Activated B cell treated with CpG ODN at 0.5 μM for 24 hours (primary cell): ENCODE measurements around the gene ZNF277. TPM values are rescaled to one million over a fixed set of nuclear protein-coding genes. Genes with fewer than 3 reads are reported as not detected.

Experiments used
- ATAC-seq: fragments of 200-7000 bp; cut with Tn5 transposase; one replicate; pipeline ENCODE4 v1.10.0; 2021; ENCODE audit warnings: low read depth, mild to moderate bottlenecking, moderate library complexity
- CTCF ChIA-PET: fragments of 350-600 bp; sonication (Branson Sonifier 250); formaldehyde crosslinking; loops from one replicate; lab custom pipeline; 2021; ENCODE audit warnings: antibody characterized with exemption; lab: Charles Lee
- POLR2A ChIA-PET: fragments of 350-600 bp; sonication (Branson Sonifier 250); formaldehyde crosslinking; loops from one replicate; lab custom pipeline; 2021; ENCODE audit warnings: antibody characterized with exemption; lab: Charles Lee
- DNase-seq: peaks from one replicate; pipeline ENCODE4 v3.0.0; 2022
- H3K27ac Mint-ChIP-seq: one replicate; pipeline ENCODE4 v1.8.0; 2020; ENCODE audit warnings: mixed read lengths
- H3K27me3 Mint-ChIP-seq: one replicate; pipeline ENCODE4 v1.8.0; 2021; ENCODE audit warnings: mixed read lengths
- H3K36me3 Mint-ChIP-seq: one replicate; pipeline ENCODE4 v1.8.0; 2021; ENCODE audit warnings: low read depth, mixed read lengths
- H3K4me1 Mint-ChIP-seq: one replicate; pipeline ENCODE4 v1.8.0; 2021; ENCODE audit warnings: mixed read lengths
- H3K4me3 Mint-ChIP-seq: one replicate; pipeline ENCODE4 v1.8.0; 2020; ENCODE audit warnings: mild to moderate bottlenecking, mixed read lengths
- H3K9me3 Mint-ChIP-seq: one replicate; pipeline ENCODE4 v1.8.0; 2020; ENCODE audit warnings: mixed read lengths
- CTCF ChIP-seq: fragments of 200-600 bp; IDR thresholded peaks from one replicate; pipeline ENCODE4 v1.8.0; 2022; ENCODE audit warnings: antibody characterized with exemption, mild to moderate bottlenecking
- intact Hi-C: fragments of 100-400 bp; cut with micrococcal nuclease; formaldehyde crosslinking; loops from one replicate; pipeline ENCODE4 v1.15.1; 2024
- total RNA-seq: library from RNA; stranded (reverse); gene quantifications from 2 replicates; pipeline ENCODE4 v1.2.3, GENCODE V29; 2022

ZNF277 gene
- total RNA-seq, 1 donor from 2014 or later = 12.6 TPM

- H3K9me3 Mint-ChIP-seq = peaks cover 2% of the 10 kb centered on the region
- POLR2A ChIA-PET = no interaction called here
- intact Hi-C loops = no loop called here
- no peak for DNase-seq
- CTCF ChIA-PET = no interaction called here
- H3K27me3 Mint-ChIP-seq = no peaks in the 10 kb centered on the region
- no peak for ATAC-seq
- H3K4me1 Mint-ChIP-seq = peaks cover 26% of the 10 kb centered on the region
- TF ChIP-seq CTCF = no peak
- H3K36me3 Mint-ChIP-seq = peaks cover 4% of the 10 kb centered on the region
- no peak overlapping the region for H3K27ac Mint-ChIP-seq
- H3K4me3 Mint-ChIP-seq = no peak overlapping the region
Observed at GRCh38 chr7:112266141-112266540, 59.6 kb downstream of the ZNF277 start.

DNA sequence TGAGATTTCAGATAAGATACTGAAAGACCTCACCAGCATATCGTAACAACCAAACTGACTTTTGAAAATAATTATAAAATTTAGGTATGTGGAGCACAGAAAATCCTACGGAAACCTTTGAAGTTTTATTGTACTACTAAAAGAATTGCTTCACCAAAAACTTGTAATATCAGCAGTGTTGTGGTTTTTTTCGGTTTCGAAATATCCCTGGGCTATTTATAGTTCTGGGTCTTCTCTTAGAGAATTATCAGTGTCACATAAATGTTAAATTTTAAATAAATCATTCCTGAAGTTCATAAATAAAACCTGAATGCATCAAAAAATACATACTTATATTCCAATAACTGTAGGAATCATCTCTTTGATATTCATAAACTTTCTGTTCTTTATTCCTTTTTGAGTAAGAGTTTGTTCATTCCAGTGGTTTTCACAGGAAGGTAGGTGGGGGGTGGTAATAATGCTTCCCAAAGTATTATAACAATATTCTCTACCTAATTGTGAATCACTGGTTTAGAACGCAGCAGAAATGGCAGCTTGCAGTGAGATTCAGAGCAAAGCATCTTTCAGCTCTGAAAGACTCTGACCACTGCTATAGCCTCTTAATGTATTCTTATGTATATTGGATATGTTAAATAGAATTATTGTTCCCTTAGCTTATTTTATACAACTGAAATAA is 60.2 kb downstream of the ZNF277 start:
- ChIA-PET CTCF (no interaction called here), POLR2A (no interaction called here)
- Mint-ChIP-seq H3K4me3 (no peak overlapping the region), H3K27ac (no peak overlapping the region), H3K36me3 (peaks cover 3% of the 10 kb centered on the region), H3K9me3 (peaks cover 2% of the 10 kb centered on the region), H3K4me1 (peaks cover 26% of the 10 kb centered on the region), H3K27me3 (no peaks in the 10 kb centered on the region)
- intact Hi-C loops = no loop called here
- DNase-seq = no peak
- TF ChIP-seq CTCF = no peak
- no peak for ATAC-seq

GRCh38 chr7:112267944-112268691 is 61.6 kb downstream of the ZNF277 start:
- ChIA-PET POLR2A (no interaction called here), CTCF (no interaction called here)
- no peak for ATAC-seq
- peaks cover 2% of the 10 kb centered on the region for H3K9me3 Mint-ChIP-seq
- no peak overlapping the region for H3K4me3 Mint-ChIP-seq
- H3K4me1 Mint-ChIP-seq = peaks cover 24% of the 10 kb centered on the region
- DNase-seq = no peak
- intact Hi-C loops = no loop called here
- no peaks in the 10 kb centered on the region for H3K27me3 Mint-ChIP-seq
- H3K36me3 Mint-ChIP-seq = peaks cover 3% of the 10 kb centered on the region
- TF ChIP-seq CTCF = no peak
- H3K27ac Mint-ChIP-seq = no peak overlapping the region

DNA sequence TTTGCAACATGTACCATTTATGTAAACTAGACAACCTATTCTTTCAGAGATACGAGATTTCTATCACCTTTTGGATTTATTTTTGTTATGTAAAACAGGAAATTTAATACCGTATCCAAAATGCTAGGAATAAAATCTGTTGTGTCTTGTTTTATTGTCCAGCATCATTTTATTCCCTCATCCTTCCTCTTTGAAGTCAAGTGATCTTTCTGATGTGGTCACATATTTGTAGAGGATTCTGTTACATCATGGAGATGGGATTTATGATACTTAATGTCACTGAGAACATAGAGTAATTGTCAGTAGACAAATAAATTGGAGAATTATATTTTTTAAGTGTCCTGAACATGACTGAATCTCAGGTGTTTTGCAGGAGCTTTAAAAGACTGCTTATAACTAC is 64.7 kb downstream of the ZNF277 start:
- H3K27me3 Mint-ChIP-seq = no peaks in the 10 kb centered on the region
- H3K27ac Mint-ChIP-seq = no peak overlapping the region
- intact Hi-C loops = no loop called here
- peaks cover 7% of the 10 kb centered on the region for H3K4me1 Mint-ChIP-seq
- DNase-seq = no peak
- no peak for TF ChIP-seq CTCF
- POLR2A ChIA-PET = no interaction called here
- CTCF ChIA-PET = no interaction called here
- no peak for ATAC-seq
- H3K4me3 Mint-ChIP-seq = no peak overlapping the region
- peaks cover 2% of the 10 kb centered on the region for H3K9me3 Mint-ChIP-seq
- H3K36me3 Mint-ChIP-seq = peaks cover 3% of the 10 kb centered on the region

- Mint-ChIP-seq H3K36me3 (peaks cover 3% of the 10 kb centered on the region), H3K9me3 (peaks cover 2% of the 10 kb centered on the region), H3K27me3 (no peaks in the 10 kb centered on the region), H3K27ac (no peak overlapping the region), H3K4me3 (no peak overlapping the region), H3K4me1 (peaks cover 2% of the 10 kb centered on the region)
- DNase-seq (no peak), ATAC-seq (no peak)
- intact Hi-C loops = no loop called here
- ChIA-PET CTCF (no interaction called here), POLR2A (no interaction called here)
- TF ChIP-seq CTCF = no peak
Observed at GRCh38 chr7:112272921-112273561, 66.5 kb downstream of the ZNF277 start.
